H9 (cell line): ENCODE measurements around the gene TEX54. TPM values are rescaled to one million over a fixed set of nuclear protein-coding genes. Genes with fewer than 3 reads are reported as not detected.
"Not testable (repeated sequence)": the region's sequence is repeated elsewhere in the genome, so short reads cannot be mapped to it uniquely, and the experiment has no call there.

Source experiments
- DNase-seq: peaks from one replicate; pipeline ENCODE4 v3.0.0-alpha.2; 2017
- H2AFZ ChIP-seq: one replicate; pipeline ENCODE4 v1.6.1; 2013; ENCODE audit warnings: mild to moderate bottlenecking, low read length, control low read depth, moderate library complexity
- H2AK5ac ChIP-seq: 2 replicates; pipeline ENCODE4 v1.6.1; 2013; ENCODE audit warnings: low read length, control low read depth, mixed read lengths; ENCODE audit not compliant: insufficient read length
- H2BK120ac ChIP-seq: one replicate; pipeline ENCODE4 v1.6.1; 2013; ENCODE audit warnings: low read depth, mild to moderate bottlenecking, low read length, control low read depth, inconsistent platforms; ENCODE audit not compliant: poor library complexity, severe bottlenecking
- H2BK12ac ChIP-seq: 2 replicates; pipeline ENCODE4 v1.6.1; 2013; ENCODE audit warnings: low read length, control low read depth, mixed read lengths, low read depth; ENCODE audit not compliant: insufficient read length
- H2BK15ac ChIP-seq: 2 replicates; pipeline ENCODE4 v1.6.1; 2013; ENCODE audit warnings: low read depth, low read length, control low read depth
- H2BK20ac ChIP-seq: one replicate; pipeline ENCODE4 v1.6.1; 2013; ENCODE audit warnings: low read depth, mild to moderate bottlenecking, low read length, control low read depth, inconsistent platforms; ENCODE audit not compliant: poor library complexity, severe bottlenecking
- H2BK5ac ChIP-seq: 2 replicates; pipeline ENCODE4 v1.6.1; 2013; ENCODE audit warnings: low read length, control low read depth, mixed read lengths; ENCODE audit not compliant: insufficient read length
- H3K14ac ChIP-seq: 2 replicates; pipeline ENCODE4 v1.6.1; 2013; ENCODE audit warnings: low read length, control low read depth; ENCODE audit not compliant: insufficient read depth
- H3K18ac ChIP-seq: 2 replicates; pipeline ENCODE4 v1.6.1; 2013; ENCODE audit warnings: low read depth, mild to moderate bottlenecking, mixed read lengths, low read length, control low read depth; ENCODE audit not compliant: insufficient read length
- H3K23ac ChIP-seq: 2 replicates; pipeline ENCODE4 v1.6.1; 2013; ENCODE audit warnings: low read length, control low read depth, mixed read lengths, low read depth; ENCODE audit not compliant: insufficient read length
- H3K23me2 ChIP-seq: 2 replicates; pipeline ENCODE4 v1.6.1; 2013; ENCODE audit warnings: low read depth, mild to moderate bottlenecking, mixed read lengths, low read length, control low read depth; ENCODE audit not compliant: insufficient read length, poor library complexity, severe bottlenecking
- H3K27ac ChIP-seq: 2 replicates; pipeline ENCODE4 v1.5.1; 2013; ENCODE audit warnings: low read length, control low read depth, mixed read lengths, low read depth; ENCODE audit not compliant: insufficient read length
- H3K27me3 ChIP-seq: 2 replicates; pipeline ENCODE4 v1.6.1; 2013; ENCODE audit warnings: low read length, control low read depth, inconsistent platforms; ENCODE audit not compliant: insufficient read depth
- H3K4ac ChIP-seq: 2 replicates; pipeline ENCODE4 v1.6.1; 2013; ENCODE audit warnings: low read depth, mild to moderate bottlenecking, control low read depth, inconsistent platforms, low read length, moderate library complexity
- H3K4me1 ChIP-seq: 2 replicates; pipeline ENCODE4 v1.6.1; 2013; ENCODE audit warnings: low read length, control low read depth, inconsistent platforms; ENCODE audit not compliant: insufficient read depth
- H3K4me2 ChIP-seq: 2 replicates; pipeline ENCODE4 v1.6.1; 2013; ENCODE audit warnings: low read length, control low read depth, mixed read lengths; ENCODE audit not compliant: insufficient read length, insufficient read depth
- H3K56ac ChIP-seq: 2 replicates; pipeline ENCODE4 v1.6.1; 2013; ENCODE audit warnings: low read depth, mild to moderate bottlenecking, mixed read lengths, low read length, control low read depth; ENCODE audit not compliant: insufficient read length
- H3K79me1 ChIP-seq: 2 replicates; pipeline ENCODE4 v1.6.1; 2013; ENCODE audit warnings: low read depth, mild to moderate bottlenecking, moderate library complexity, low read length, control low read depth, inconsistent platforms; ENCODE audit not compliant: insufficient read depth, poor library complexity, severe bottlenecking
- H3K79me2 ChIP-seq: 2 replicates; pipeline ENCODE4 v1.6.1; 2013; ENCODE audit warnings: low read length, control low read depth, inconsistent platforms; ENCODE audit not compliant: insufficient read depth
- H3K9ac ChIP-seq: 2 replicates; pipeline ENCODE4 v1.6.1; 2013; ENCODE audit warnings: low read length, control low read depth, mixed read lengths; ENCODE audit not compliant: insufficient read length; ENCODE audit errors: extremely low read depth
- H3K9me3 ChIP-seq: one replicate; pipeline ENCODE4 v1.6.1; 2013; ENCODE audit warnings: low read depth, low read length, inconsistent platforms; ENCODE audit not compliant: control insufficient read depth
- H3T11ph ChIP-seq: one replicate; pipeline ENCODE4 v1.6.1; 2013; ENCODE audit warnings: mild to moderate bottlenecking, low read length, control low read depth, inconsistent platforms
- H4K20me1 ChIP-seq: one replicate; pipeline ENCODE4 v1.6.1; 2013; ENCODE audit not compliant: control insufficient read depth, insufficient read length, insufficient read depth
- H4K5ac ChIP-seq: 2 replicates; pipeline ENCODE4 v1.6.1; 2013; ENCODE audit warnings: low read depth, mild to moderate bottlenecking, mixed read lengths, low read length, control low read depth; ENCODE audit not compliant: insufficient read length
- H4K8ac ChIP-seq: replicated peaks from 2 replicates; pipeline ENCODE4 v1.6.1; 2013; ENCODE audit warnings: low read length, control low read depth, mixed read lengths, low read depth; ENCODE audit not compliant: insufficient read length
- H4K91ac ChIP-seq: 2 replicates; pipeline ENCODE4 v1.6.1; 2013; ENCODE audit warnings: low read depth, mild to moderate bottlenecking, moderate library complexity, mixed read lengths, low read length, control low read depth; ENCODE audit not compliant: insufficient read length
- H3K27ac Mint-ChIP-seq, 3 experiments: 2 replicates in 2 of 3; 3 replicates in 1 of 3; pipeline ENCODE4 v1.8.0; 2020 to 2021; ENCODE audit warnings: mixed read lengths in 3 of 3, mild to moderate bottlenecking in 1 of 3, moderate library complexity in 1 of 3
- H3K27me3 Mint-ChIP-seq: 2 replicates; pipeline ENCODE4 v1.8.0; 2021; ENCODE audit warnings: low read depth, mild to moderate bottlenecking, moderate library complexity, mixed read lengths
- H3K36me3 Mint-ChIP-seq, 3 experiments: 2 replicates in 2 of 3; 3 replicates in 1 of 3; pipeline ENCODE4 v1.8.0; 2020 to 2021; ENCODE audit warnings: low read depth in 3 of 3, mixed read lengths in 3 of 3; ENCODE audit not compliant: insufficient read depth in 1 of 3
- H3K4me1 Mint-ChIP-seq, 2 experiments: 2 replicates each; pipeline ENCODE4 v1.8.0; 2020; ENCODE audit warnings: mixed read lengths in 2 of 2
- H3K4me3 Mint-ChIP-seq, 2 experiments: 2 replicates in 1 of 2; 3 replicates in 1 of 2; pipeline ENCODE4 v1.8.0; 2020 to 2021; ENCODE audit warnings: mild to moderate bottlenecking in 2 of 2, mixed read lengths in 2 of 2, moderate library complexity in 1 of 2
- H3K9me3 Mint-ChIP-seq, 2 experiments: 2 replicates in 1 of 2; 3 replicates in 1 of 2; pipeline ENCODE4 v1.8.0; 2020; ENCODE audit warnings: mild to moderate bottlenecking in 2 of 2, mixed read lengths in 2 of 2, moderate library complexity in 1 of 2
- WGBS: extraction: QIAGEN DNeasy Blood & Tissue Kit; methylation state at CpG from one replicate; pipeline ENCODE4 v1.1.7; 2013; ENCODE audit warnings: missing lambda C conversion rate, low lambda C conversion rate, mixed read lengths; ENCODE audit not compliant: insufficient read length; ENCODE audit errors: extremely low coverage; 5-methylcytosine and 5-hydroxymethylcytosine counted together
- total RNA-seq: library from RNA; stranded (reverse); gene quantifications from 2 replicates; pipeline ENCODE4 v1.2.1, GENCODE V29; 2021
- TF ChIP-seq, protein P1 (sequence below): fragments of 200-600 bp; sonication (generic); conservative IDR thresholded peaks from 3 replicates; pipeline ENCODE4 v1.8.0; 2021; ENCODE audit warnings: antibody characterized with exemption, mild to moderate bottlenecking

TEX54 gene
- total RNA-seq, 1 experiment from 2014 or later: 1.2 TPM

DNA sequence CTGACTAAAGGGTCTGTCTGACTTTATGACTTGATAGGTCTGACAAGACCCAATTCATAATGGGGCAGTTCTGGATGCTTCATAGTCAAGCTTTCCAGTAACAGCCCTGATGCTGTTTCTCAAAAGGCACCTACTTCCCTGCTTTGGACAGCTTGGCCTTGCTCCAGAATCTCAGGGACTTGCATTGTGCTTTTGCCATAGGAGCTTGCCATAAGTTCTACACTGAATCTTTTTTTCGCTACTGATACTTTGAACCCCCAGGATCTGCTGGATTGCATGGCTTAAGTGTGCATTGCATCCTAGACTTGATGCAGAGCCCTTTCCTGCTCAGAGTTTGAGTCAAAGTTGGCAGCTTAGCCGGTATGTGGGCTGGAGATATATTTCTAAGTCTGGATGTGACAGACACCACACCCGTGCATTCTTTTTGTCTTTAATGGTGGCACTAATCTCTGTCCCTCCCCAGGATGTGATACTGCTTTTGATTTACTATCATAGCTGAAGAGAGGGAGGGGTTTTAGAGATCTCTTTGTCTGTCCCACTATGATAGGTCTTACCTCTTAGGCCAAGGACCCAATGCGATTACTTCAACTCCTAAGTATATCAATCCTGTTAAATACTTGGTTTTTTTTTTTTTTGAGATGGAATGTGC, 31.2 kb upstream of the TEX54 start:
- WGBS: no CpG with 5 or more reads among the region's 4 CpGs
- Histone ChIP-seq H2AFZ (no peak overlapping the region), H3K4me2 (no peak overlapping the region), H4K8ac (no peak overlapping the region), H3T11ph (no peak overlapping the region), H3K23ac (no peak overlapping the region), H2BK15ac (no peak overlapping the region), H3K4me1 (no peaks in the 10 kb centered on the region; the same call in 1 of the 2 replicates), H3K9ac (no peak overlapping the region), H3K4ac (no peak overlapping the region), H2AK5ac (no peak overlapping the region), H2BK20ac (no peak overlapping the region), H3K56ac (no peak overlapping the region), H4K20me1 (no peaks in the 10 kb centered on the region), H3K27me3 (no peaks in the 10 kb centered on the region), H2BK12ac (no peak overlapping the region), H3K79me2 (peaks cover 49% of the 10 kb centered on the region), H3K23me2 (no peaks in the 10 kb centered on the region), H3K9me3 (no peaks in the 10 kb centered on the region), H3K79me1 (peaks cover 6% of the 10 kb centered on the region), H3K18ac (no peak overlapping the region), H3K27ac (no peak overlapping the region), H2BK5ac (no peak overlapping the region), H3K14ac (no peak overlapping the region), H2BK120ac (no peak overlapping the region), H4K5ac (no peak overlapping the region), H4K91ac (no peak overlapping the region)
- Mint-ChIP-seq H3K27me3 (no peaks in the 10 kb centered on the region), H3K27ac (peak overlapping the region in 1 of 3 experiments; percentile 61; a peak in 1 of 7 replicates), H3K4me3 (no peak overlapping the region; a peak in 1 of 5 replicates), H3K36me3 (peaks cover 33 to 61% (median 45%) of the 10 kb centered on the region in 3 experiments; a peak in 6 of 7 replicates), H3K9me3 (no peaks in the 10 kb centered on the region), H3K4me1 (peaks cover 37 to 46% of the 10 kb centered on the region in 2 experiments)
- TF ChIP-seq, protein P1, sequence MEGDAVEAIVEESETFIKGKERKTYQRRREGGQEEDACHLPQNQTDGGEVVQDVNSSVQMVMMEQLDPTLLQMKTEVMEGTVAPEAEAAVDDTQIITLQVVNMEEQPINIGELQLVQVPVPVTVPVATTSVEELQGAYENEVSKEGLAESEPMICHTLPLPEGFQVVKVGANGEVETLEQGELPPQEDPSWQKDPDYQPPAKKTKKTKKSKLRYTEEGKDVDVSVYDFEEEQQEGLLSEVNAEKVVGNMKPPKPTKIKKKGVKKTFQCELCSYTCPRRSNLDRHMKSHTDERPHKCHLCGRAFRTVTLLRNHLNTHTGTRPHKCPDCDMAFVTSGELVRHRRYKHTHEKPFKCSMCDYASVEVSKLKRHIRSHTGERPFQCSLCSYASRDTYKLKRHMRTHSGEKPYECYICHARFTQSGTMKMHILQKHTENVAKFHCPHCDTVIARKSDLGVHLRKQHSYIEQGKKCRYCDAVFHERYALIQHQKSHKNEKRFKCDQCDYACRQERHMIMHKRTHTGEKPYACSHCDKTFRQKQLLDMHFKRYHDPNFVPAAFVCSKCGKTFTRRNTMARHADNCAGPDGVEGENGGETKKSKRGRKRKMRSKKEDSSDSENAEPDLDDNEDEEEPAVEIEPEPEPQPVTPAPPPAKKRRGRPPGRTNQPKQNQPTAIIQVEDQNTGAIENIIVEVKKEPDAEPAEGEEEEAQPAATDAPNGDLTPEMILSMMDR: no peak
- DNase-seq: no peak

DNA sequence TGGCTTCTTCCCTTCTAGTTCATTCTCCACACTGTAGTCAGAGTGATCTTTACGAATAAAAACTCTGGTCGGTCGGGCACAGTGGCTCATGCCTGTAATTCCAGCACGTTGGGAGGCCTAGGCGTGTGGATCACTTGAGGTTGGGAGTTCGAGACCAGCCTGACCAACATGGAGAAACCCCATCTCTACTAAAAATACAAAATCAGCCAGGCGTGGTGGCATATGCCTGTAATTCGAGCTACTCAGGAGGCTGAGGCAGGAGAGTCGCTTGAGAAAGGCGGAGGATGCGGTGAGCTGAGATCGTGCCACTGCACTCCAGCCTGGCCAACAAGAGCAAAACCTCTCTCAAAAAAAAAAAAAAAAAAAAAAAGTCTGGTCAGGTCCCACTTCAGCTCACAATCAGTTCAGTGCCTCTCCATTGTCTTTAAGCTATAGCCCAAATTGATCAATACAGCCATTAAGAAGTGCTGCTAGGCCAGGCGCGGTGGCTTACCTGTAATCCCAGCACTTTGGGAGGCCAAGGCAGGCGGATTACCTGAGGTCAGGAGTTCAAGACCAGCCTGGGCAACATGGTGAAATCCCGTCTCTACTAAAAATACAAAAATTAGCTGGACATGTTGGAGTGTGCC, 29.0 kb upstream of the TEX54 start:
- not testable (repeated sequence) for DNase-seq, H2BK15ac ChIP-seq, H2BK120ac ChIP-seq, H3K9me3 Mint-ChIP-seq, H2AFZ ChIP-seq, H3K56ac ChIP-seq, H3T11ph ChIP-seq, H3K18ac ChIP-seq, H4K91ac ChIP-seq, H3K27me3 Mint-ChIP-seq, H3K23ac ChIP-seq, H3K14ac ChIP-seq, H3K27me3 ChIP-seq, H2BK12ac ChIP-seq, H2AK5ac ChIP-seq, H3K9ac ChIP-seq, H2BK5ac ChIP-seq, H3K9me3 ChIP-seq, H3K4ac ChIP-seq, H4K20me1 ChIP-seq, H3K4me1 ChIP-seq, H4K5ac ChIP-seq, H4K8ac ChIP-seq, H3K27ac ChIP-seq, H2BK20ac ChIP-seq, H3K79me1 ChIP-seq
- Mint-ChIP-seq H3K4me3 (peak overlapping the region in 1 of 2 experiments; percentile 68; a peak in 2 of 5 replicates), H3K4me1 (peaks cover 50 to 63% of the 10 kb centered on the region in 2 experiments), H3K36me3 (peaks cover 33 to 59% (median 42%) of the 10 kb centered on the region in 3 experiments), H3K27ac (peak overlapping the region; percentile 70 to 98 (median 95); a peak in 6 of 7 replicates)
- Histone ChIP-seq H3K23me2 (peaks cover 11% of the 10 kb centered on the region), H3K4me2 (peak overlapping the region; percentile 24), H3K79me2 (peaks cover 56% of the 10 kb centered on the region)
- no CpG with 5 or more reads among the region's 16 CpGs for WGBS
